GM21528 (cell line): ENCODE measurements around the gene SH3D21.

Experiments
- ATAC-seq: cut with Tn5 transposase; IDR thresholded peaks from one replicate; pipeline ENCODE4 v1.9.1; 2021; ENCODE audit warnings: mild to moderate bottlenecking, moderate library complexity; ENCODE audit not compliant: unreplicated experiment, low FRiP score

The SH3D21 gene

GRCh38 chr1:36352910-36353878, 47.0 kb downstream of the SH3D21 start:
- no peak for ATAC-seq

- no peak for ATAC-seq
These were observed 48.3 kb downstream of the SH3D21 start for GRCh38 chr1:36354486-36354885.

GRCh38 chr1:36355811-36356210, 49.6 kb downstream of the SH3D21 start:
- ATAC-seq: no peak

GRCh38 chr1:36358514-36359084, 52.4 kb downstream of the SH3D21 start:
- ATAC-seq: no peak

GRCh38 chr1:36359383-36359782, 53.2 kb downstream of the SH3D21 start:
- no peak for ATAC-seq

GRCh38 chr1:36359911-36360550, 53.9 kb downstream of the SH3D21 start:
- no peak for ATAC-seq

- no peak for ATAC-seq
These were observed 59.2 kb downstream of the SH3D21 start for GRCh38 chr1:36365381-36365780.

- ATAC-seq: no peak
These were observed 60.0 kb downstream of the SH3D21 start for GRCh38 chr1:36366091-36366661.

GRCh38 chr1:36367066-36367465, 60.9 kb downstream of the SH3D21 start:
- no peak for ATAC-seq

- no peak for ATAC-seq
These were observed 61.6 kb downstream of the SH3D21 start for GRCh38 chr1:36367798-36368197.

GRCh38 chr1:36369061-36369861, 63.1 kb downstream of the SH3D21 start:
- ATAC-seq: no peak
